Right cardiac atrium (tissue), 5 donors: ENCODE data around the gene RUFY4. TPM values are rescaled to one million over a fixed set of nuclear protein-coding genes. Genes with fewer than 3 reads are reported as not detected.

ENCODE experiments used
- ATAC-seq, 2 donors: fragments of 200-7000 bp; cut with Tn5 transposase; one replicate each; pipeline versions ENCODE4 v1.8.0 to v1.9.1; 2020; ENCODE audit warnings: moderate library complexity in 2 of 2, mild to moderate bottlenecking in 1 of 2
- DNase-seq, 3 donors: peaks; one replicate each; pipeline ENCODE4 v3.0.0-alpha.2; 2020
- H3K27ac ChIP-seq: one replicate; pipeline ENCODE4 v1.5.1; 2013; ENCODE audit warnings: mild to moderate bottlenecking, low read length, control low read depth, moderate library complexity
- H3K27me3 ChIP-seq: one replicate; pipeline ENCODE4 v1.6.1; 2013; ENCODE audit not compliant: control insufficient read depth, insufficient read depth
- H3K4me1 ChIP-seq: one replicate; pipeline ENCODE4 v1.6.1; 2013; ENCODE audit warnings: low read length; ENCODE audit not compliant: control insufficient read depth, insufficient read depth
- H3K4me3 ChIP-seq: one replicate; pipeline ENCODE4 v1.5.1; 2013; ENCODE audit warnings: low read length, control low read depth
- H3K9me3 ChIP-seq: one replicate; pipeline ENCODE4 v1.6.1; 2013; ENCODE audit warnings: low read length; ENCODE audit not compliant: control insufficient read depth
- WGBS: extraction: QIAGEN DNeasy Blood & Tissue Kit; methylation state at CpG from one replicate; pipeline ENCODE4 v1.1.7; 2013; 5-methylcytosine and 5-hydroxymethylcytosine counted together
- intact Hi-C, 4 donors: fragments of 100-400 bp; cut with DNase I; formaldehyde crosslinking; loops; one replicate each; pipeline versions ENCODE4 v1.11.0 to v1.14.0; 2022 to 2023
- polyA plus RNA-seq: library from polyadenylated mRNA; stranded (reverse); fragments of 200-250 nt; gene quantifications from one replicate; pipeline ENCODE4 v1.2.3, GENCODE V29; 2013
- total RNA-seq, 4 donors: library from RNA; stranded (reverse); fragmentation: NEBNext Ultra II Directional; extraction: Animal tissue kit (Norgen Biotek cat#: 25700); gene quantifications; one replicate each; pipeline ENCODE4 v1.2.1, GENCODE V29; 2021
- donor health status: healthy with polysubstance abuse.
- donor health status: DM: no; HTN: yes; CAD: no.
- donor health status: DM: no; HTN: no; CAD: no.
- donor health status: DM: no; HTN: yes; CAD: no; lungs with severe emphysema.
- donor health status: DM: yes; HTN: yes; CAD: no.

Gene RUFY4
- total and polyA plus RNA-seq, 5 donors = not detected

GRCh38 chr2:218024871-218025270, 44.2 kb upstream of the RUFY4 start:
- H3K9me3 ChIP-seq = no peaks in the 10 kb centered on the region
- no peaks in the 10 kb centered on the region for H3K27me3 ChIP-seq
- ATAC-seq = no peak
- DNase-seq = peak in 1 of 3 donors; percentile 25
- H3K4me1 ChIP-seq = peaks cover 10% of the 10 kb centered on the region
- no peak overlapping the region for H3K4me3 ChIP-seq
- intact Hi-C loops = no loop called here
- 96% methylated on average over 2 of the region's 2 CpGs for WGBS
- peak overlapping the region; percentile 61 for H3K27ac ChIP-seq

- H3K4me1 ChIP-seq = peaks cover 10% of the 10 kb centered on the region
- DNase-seq = peak in 1 of 3 donors; percentile 12
- ATAC-seq = no peak
- intact Hi-C loops = no loop called here
- 94% methylated on average over 7 of the region's 7 CpGs for WGBS
- H3K27me3 ChIP-seq = no peaks in the 10 kb centered on the region
- no peak overlapping the region for H3K27ac ChIP-seq
- no peak overlapping the region for H3K4me3 ChIP-seq
- H3K9me3 ChIP-seq = no peaks in the 10 kb centered on the region
Measured at GRCh38 chr2:218026244-218026643, 42.8 kb upstream of the RUFY4 start.

- H3K27ac ChIP-seq = no peak overlapping the region
- DNase-seq = peak in 2 of 3 donors; percentile 70 to 77
- intact Hi-C loops = no loop called here
Measured at GRCh38 chr2:218026676-218027425, 42.2 kb upstream of the RUFY4 start.

GRCh38 chr2:218027426-218028188, 41.4 kb upstream of the RUFY4 start:
- no peak overlapping the region for H3K27ac ChIP-seq
- H3K27me3 ChIP-seq = no peaks in the 10 kb centered on the region
- ATAC-seq (no peak), DNase-seq (peak in 1 of 3 donors; percentile 28)
- 94% methylated on average over 6 of the region's 6 CpGs for WGBS
- intact Hi-C loops = no loop called here
- H3K9me3 ChIP-seq = no peaks in the 10 kb centered on the region
- H3K4me1 ChIP-seq = peaks cover 10% of the 10 kb centered on the region
- no peak overlapping the region for H3K4me3 ChIP-seq

More at GRCh38 chr2:218026676-218027425, 42.2 kb upstream of the RUFY4 start:
- ATAC-seq = no peak
- Histone ChIP-seq H3K27me3 (no peaks in the 10 kb centered on the region), H3K4me3 (no peak overlapping the region), H3K4me1 (peaks cover 10% of the 10 kb centered on the region), H3K9me3 (no peaks in the 10 kb centered on the region)
- WGBS = 76% methylated on average over 17 of the region's 17 CpGs

GRCh38 chr2:218028189-218028495, 40.9 kb upstream of the RUFY4 start:
- H3K27ac ChIP-seq = no peak overlapping the region
- no peaks in the 10 kb centered on the region for H3K9me3 ChIP-seq
- peak in 1 of 3 donors; percentile 27 for DNase-seq
- intact Hi-C loops = no loop called here
- 89% methylated on average over 2 of the region's 2 CpGs for WGBS
- no peaks in the 10 kb centered on the region for H3K27me3 ChIP-seq
- H3K4me3 ChIP-seq = no peak overlapping the region
- ATAC-seq = no peak
- H3K4me1 ChIP-seq = peaks cover 10% of the 10 kb centered on the region

- Histone ChIP-seq H3K27ac (no peak overlapping the region), H3K27me3 (no peaks in the 10 kb centered on the region), H3K4me1 (peaks cover 10% of the 10 kb centered on the region), H3K4me3 (no peak overlapping the region), H3K9me3 (no peaks in the 10 kb centered on the region)
- intact Hi-C loops = no loop called here
- 60% methylated on average over 6 of the region's 6 CpGs for WGBS
- no peak for ATAC-seq
- peak in 1 of 3 donors; percentile 32 for DNase-seq
Measured at GRCh38 chr2:218028562-218029348, 40.3 kb upstream of the RUFY4 start.

- Histone ChIP-seq H3K4me1 (peaks cover 9% of the 10 kb centered on the region), H3K27me3 (no peaks in the 10 kb centered on the region), H3K27ac (no peak overlapping the region), H3K4me3 (no peak overlapping the region), H3K9me3 (no peaks in the 10 kb centered on the region)
- intact Hi-C loops = loop anchor here in 3 of 4 donors (5.0 to 10.0 kb wide), 3 partner anchors 45 to 245 kb away; no protein-coding TSS in a partner anchor
- 63% methylated on average over 17 of the region's 17 CpGs for WGBS
- peak in 1 of 3 donors; percentile 31 for DNase-seq
- ATAC-seq = no peak
Measured at GRCh38 chr2:218029366-218030360, 39.4 kb upstream of the RUFY4 start.

- 92% methylated on average over 7 of the region's 7 CpGs for WGBS
- DNase-seq = no peak
- intact Hi-C loops = loop anchor here in 3 of 4 donors (5.0 to 10.0 kb wide), 3 partner anchors 46 to 246 kb away; no protein-coding TSS in a partner anchor
- Histone ChIP-seq H3K4me3 (no peak overlapping the region), H3K4me1 (peaks cover 6% of the 10 kb centered on the region), H3K9me3 (no peaks in the 10 kb centered on the region), H3K27ac (no peak overlapping the region), H3K27me3 (no peaks in the 10 kb centered on the region)
- no peak for ATAC-seq
Measured at GRCh38 chr2:218030409-218031195, 38.5 kb upstream of the RUFY4 start.

GRCh38 chr2:218031261-218031660, 37.8 kb upstream of the RUFY4 start:
- DNase-seq = no peak
- Histone ChIP-seq H3K4me3 (no peak overlapping the region), H3K9me3 (no peaks in the 10 kb centered on the region), H3K4me1 (peaks cover 6% of the 10 kb centered on the region), H3K27ac (no peak overlapping the region), H3K27me3 (no peaks in the 10 kb centered on the region)
- intact Hi-C loops = loop anchor here in 3 of 4 donors (5.0 to 10.0 kb wide), 3 partner anchors 46 to 246 kb away; no protein-coding TSS in a partner anchor
- 94% methylated on average over 1 of the region's 1 CpG for WGBS
- no peak for ATAC-seq
